RWPE1 (cell line): ENCODE measurements around the gene MRPL12.

Source experiments
- CTCF ChIA-PET: fragments of 350-600 bp; sonication (Branson Sonifier 250); formaldehyde crosslinking; extraction: SDS; loops from one replicate; lab custom pipeline; 2021; lab: Yijun Ruan, JAX
- POLR2A ChIA-PET: fragments of 400-600 bp; formaldehyde crosslinking; extraction: SDS; loops from one replicate; lab custom pipeline; 2020; ENCODE audit warnings: antibody characterized with exemption; ENCODE audit not compliant: low non-redundant PET; lab: Yijun Ruan, JAX
- DNase-seq: peaks from one replicate; pipeline ENCODE4 v3.0.0; 2012; ENCODE audit warnings: low spot score
- H3K27ac ChIP-seq: fragments of 450-650 bp; 2 replicates; pipeline ENCODE4 v1.5.1; 2017
- TF ChIP-seq, protein P1 (sequence below): fragments of 450-650 bp; conservative IDR thresholded peaks from 2 replicates; pipeline ENCODE4 v1.5.1; 2017; ENCODE audit warnings: low read depth, mild to moderate bottlenecking

Gene MRPL12

DNA sequence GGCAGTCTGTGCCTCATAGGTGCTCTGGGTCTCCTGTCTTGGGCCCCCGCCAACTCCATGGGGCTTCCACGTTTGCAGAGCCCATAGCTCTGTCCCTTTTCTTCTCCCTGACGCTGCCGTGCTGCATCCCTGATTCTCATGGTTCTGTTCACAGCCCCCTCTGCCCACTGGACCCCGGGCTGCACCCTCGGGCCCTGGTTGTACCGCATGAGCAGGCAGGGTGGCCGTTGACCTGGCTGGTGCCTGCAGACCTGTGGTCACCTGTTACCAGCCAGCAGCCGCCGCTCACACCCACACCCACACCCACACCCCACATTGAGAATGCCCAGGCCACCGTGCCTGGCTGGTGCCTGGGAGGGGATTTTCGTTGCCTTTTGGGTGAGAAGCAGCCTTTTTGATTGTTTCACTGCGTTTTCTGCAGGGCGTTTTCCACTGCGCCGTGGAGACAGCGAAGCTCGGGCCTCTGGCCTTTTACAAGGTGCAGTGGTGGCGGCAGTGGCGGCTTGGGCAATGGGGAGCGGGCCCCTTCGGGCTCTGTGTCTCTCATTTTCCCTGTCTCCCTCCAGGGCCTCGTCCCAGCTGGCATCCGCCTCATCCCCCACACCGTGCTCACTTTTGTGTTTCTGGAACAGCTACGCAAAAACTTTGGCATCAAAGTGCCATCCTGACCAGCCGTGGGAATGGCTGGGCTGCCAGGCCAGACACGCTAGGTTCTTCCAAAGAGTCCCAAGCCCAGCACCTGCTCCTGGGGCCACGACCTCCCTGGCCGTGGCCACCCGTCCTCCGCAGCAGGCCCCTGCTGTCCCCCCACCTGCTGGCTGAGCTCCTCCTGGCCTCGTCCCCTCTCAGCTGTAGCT, 16.5 kb downstream of the MRPL12 start:
- ChIA-PET POLR2A (no interaction called here), CTCF (no interaction called here)
- TF ChIP-seq, protein P1, sequence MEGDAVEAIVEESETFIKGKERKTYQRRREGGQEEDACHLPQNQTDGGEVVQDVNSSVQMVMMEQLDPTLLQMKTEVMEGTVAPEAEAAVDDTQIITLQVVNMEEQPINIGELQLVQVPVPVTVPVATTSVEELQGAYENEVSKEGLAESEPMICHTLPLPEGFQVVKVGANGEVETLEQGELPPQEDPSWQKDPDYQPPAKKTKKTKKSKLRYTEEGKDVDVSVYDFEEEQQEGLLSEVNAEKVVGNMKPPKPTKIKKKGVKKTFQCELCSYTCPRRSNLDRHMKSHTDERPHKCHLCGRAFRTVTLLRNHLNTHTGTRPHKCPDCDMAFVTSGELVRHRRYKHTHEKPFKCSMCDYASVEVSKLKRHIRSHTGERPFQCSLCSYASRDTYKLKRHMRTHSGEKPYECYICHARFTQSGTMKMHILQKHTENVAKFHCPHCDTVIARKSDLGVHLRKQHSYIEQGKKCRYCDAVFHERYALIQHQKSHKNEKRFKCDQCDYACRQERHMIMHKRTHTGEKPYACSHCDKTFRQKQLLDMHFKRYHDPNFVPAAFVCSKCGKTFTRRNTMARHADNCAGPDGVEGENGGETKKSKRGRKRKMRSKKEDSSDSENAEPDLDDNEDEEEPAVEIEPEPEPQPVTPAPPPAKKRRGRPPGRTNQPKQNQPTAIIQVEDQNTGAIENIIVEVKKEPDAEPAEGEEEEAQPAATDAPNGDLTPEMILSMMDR, result no peak
- no peak for DNase-seq
- H3K27ac ChIP-seq, result peak overlapping the region; percentile 86

GRCh38 chr17:81720267-81721071, 17.3 kb downstream of the MRPL12 start:
- POLR2A ChIA-PET, result interaction anchor here (0.5 kb wide), 1 partner anchor 9 kb away, joined by 4 read pairs; no protein-coding TSS in a partner anchor
- peak overlapping the region; percentile 86 for H3K27ac ChIP-seq
- no peak for DNase-seq
- TF ChIP-seq, protein P1, result no peak
- CTCF ChIA-PET, result no interaction called here

- no peak for DNase-seq
- POLR2A ChIA-PET, result interaction anchor here (0.7 kb wide), 1 partner anchor 105 kb away, joined by 6 read pairs; no protein-coding TSS in a partner anchor
- TF ChIP-seq, protein P1, result no peak
- CTCF ChIA-PET, result interaction anchor here (0.6 kb wide), 1 partner anchor 143 kb away, joined by 3 read pairs; no protein-coding TSS in a partner anchor
- H3K27ac ChIP-seq, result peak overlapping the region; percentile 86
Observed at GRCh38 chr17:81722184-81723120, 19.3 kb downstream of the MRPL12 start.

DNA sequence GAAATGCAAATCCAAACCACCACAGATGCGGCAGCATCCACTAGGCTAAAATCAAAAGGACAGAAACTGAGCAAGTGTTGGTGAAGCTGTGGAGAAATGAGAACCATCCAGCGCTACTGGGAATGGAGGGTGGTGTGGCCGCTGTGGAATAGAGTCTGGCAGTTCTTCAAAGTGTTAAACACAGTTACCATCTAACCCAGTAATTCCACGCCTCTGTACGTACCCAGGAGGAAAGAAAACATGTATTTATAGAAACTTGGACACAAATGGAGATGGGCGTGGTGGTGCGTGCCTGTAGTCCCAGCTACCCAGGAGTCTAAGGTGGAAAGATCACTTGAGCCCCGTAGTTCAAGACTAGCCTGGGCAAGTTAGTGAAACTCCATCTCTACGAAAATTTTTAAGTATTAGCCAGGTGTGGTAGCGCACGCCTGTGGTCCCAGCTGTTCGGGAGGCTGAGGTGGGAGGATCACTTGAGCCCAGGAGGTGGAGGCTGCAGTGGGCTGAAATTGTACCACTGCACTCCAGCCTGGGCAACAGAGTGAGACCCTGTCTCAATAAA, 20.6 kb downstream of the MRPL12 start:
- TF ChIP-seq, protein P1, result no peak
- peak overlapping the region; percentile 86 for H3K27ac ChIP-seq
- DNase-seq, result no peak
- POLR2A ChIA-PET, result no interaction called here
- CTCF ChIA-PET, result no interaction called here

DNA sequence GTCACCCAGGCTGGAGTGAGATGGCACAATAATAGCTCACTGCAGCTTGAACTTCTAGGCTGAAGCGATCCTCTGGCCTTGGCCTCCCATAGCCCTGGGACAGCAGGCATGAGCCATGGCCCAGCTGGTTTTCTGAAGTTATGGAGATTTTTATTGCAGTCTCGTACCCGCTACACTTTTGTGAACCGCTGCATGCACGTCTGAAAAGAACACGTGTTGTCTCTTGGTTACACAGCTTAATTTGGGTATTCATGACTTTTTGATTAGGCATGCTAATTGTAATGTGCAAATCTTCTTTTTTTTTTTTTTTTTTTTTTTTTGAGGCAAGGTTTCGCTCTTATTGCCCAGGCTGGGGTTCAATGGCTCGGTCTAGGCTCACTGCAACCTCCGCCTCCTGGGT, 22.3 kb downstream of the MRPL12 start:
- peak overlapping the region; percentile 86 for H3K27ac ChIP-seq
- TF ChIP-seq, protein P1, result no peak
- DNase-seq, result no peak
- ChIA-PET POLR2A (interaction anchor here (0.6 kb wide), 1 partner anchor 265 kb away, joined by 3 read pairs; no protein-coding TSS in a partner anchor), CTCF (interaction anchor here (0.7 kb wide), 1 partner anchor 8 kb away, joined by 4 read pairs; no protein-coding TSS in a partner anchor)
